Testis (tissue), 2 donors: ENCODE data around the gene HSPBP1.

Experiments
- CTCF ChIP-seq, 3 experiments: fragments of 450-650 bp in 2 of 3; fragments of 200-600 bp in 1 of 3; sonication (generic) in 1 of 3; IDR thresholded peaks; one replicate each; pipeline ENCODE4 v1.5.1; 2016 to 2019; ENCODE audit warnings: antibody characterized with exemption in 3 of 3, mild to moderate bottlenecking in 2 of 3, moderate library complexity in 1 of 3
- POLR2A ChIP-seq: fragments of 450-650 bp; IDR thresholded peaks from one replicate; pipeline ENCODE4 v1.6.1; 2017; ENCODE audit warnings: antibody characterized with exemption, mild to moderate bottlenecking, moderate library complexity

DNA sequence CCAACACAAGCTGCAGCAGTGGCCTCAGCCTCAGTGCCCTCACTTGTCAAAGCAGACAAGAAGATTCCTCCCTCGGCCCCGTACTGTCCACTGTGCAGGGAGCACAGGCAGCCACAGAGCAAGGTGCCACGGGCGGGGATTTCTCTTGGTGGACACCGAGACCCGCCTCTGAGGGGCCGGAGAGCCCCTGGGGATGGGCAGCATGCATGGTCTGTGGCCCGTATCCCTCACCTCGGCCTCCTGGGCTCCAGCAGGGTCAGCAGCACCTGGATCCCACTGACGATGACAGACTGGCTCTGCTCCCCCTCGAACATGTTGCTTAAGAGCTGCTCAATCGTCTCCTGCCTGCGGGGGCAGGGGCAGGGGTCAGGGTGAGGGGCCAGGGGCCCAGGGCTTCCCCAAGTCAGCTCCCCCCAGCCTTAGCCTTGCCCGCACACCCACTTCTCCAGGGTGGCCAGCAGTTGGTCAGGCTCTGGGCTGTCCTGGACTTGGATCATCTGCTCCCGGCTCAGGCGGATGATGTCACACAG, 37.9 kb downstream of the HSPBP1 start:
- no peak for TF ChIP-seq CTCF (IDR thresholded peaks at IDR 0.05)
- TF ChIP-seq POLR2A = no peak
